ENCODE measurements around the gene DISP3.

The DISP3 gene

GRCh38 chr1:11529763-11530730 lies 51.1 kb downstream of the DISP3 start:
- DNase-seq: no peak

GRCh38 chr1:11530731-11531311 lies 51.9 kb downstream of the DISP3 start:
- DNase-seq: no peak

GRCh38 chr1:11531314-11531870 lies 52.4 kb downstream of the DISP3 start:
- DNase-seq: no peak

- no peak for DNase-seq
Measured at GRCh38 chr1:11531943-11532342, 53.0 kb downstream of the DISP3 start.

- no peak for DNase-seq
Measured at GRCh38 chr1:11533790-11534787, 55.1 kb downstream of the DISP3 start.

GRCh38 chr1:11534846-11535245 lies 55.9 kb downstream of the DISP3 start:
- DNase-seq: no peak

- no peak for DNase-seq
Measured at GRCh38 chr1:11535316-11535715, 56.4 kb downstream of the DISP3 start.

GRCh38 chr1:11535761-11536572 lies 57.0 kb downstream of the DISP3 start:
- no peak for DNase-seq

- no peak for DNase-seq
Measured at GRCh38 chr1:11536573-11537379, 57.8 kb downstream of the DISP3 start.

- no peak for DNase-seq
Measured at GRCh38 chr1:11537380-11537764, 58.4 kb downstream of the DISP3 start.

GRCh38 chr1:11537854-11538591 lies 59.1 kb downstream of the DISP3 start:
- no peak for DNase-seq

GRCh38 chr1:11538886-11539285 lies 59.9 kb downstream of the DISP3 start:
- no peak for DNase-seq

GRCh38 chr1:11539850-11540772 lies 61.2 kb downstream of the DISP3 start:
- DNase-seq: no peak

GRCh38 chr1:11540773-11541160 lies 61.8 kb downstream of the DISP3 start:
- DNase-seq: no peak

- DNase-seq: no peak
Measured at GRCh38 chr1:11541236-11541635, 62.3 kb downstream of the DISP3 start.

GRCh38 chr1:11541956-11542355 lies 63.0 kb downstream of the DISP3 start:
- no peak for DNase-seq

GRCh38 chr1:11543392-11543791 lies 64.4 kb downstream of the DISP3 start:
- DNase-seq: no peak

- no peak for DNase-seq
Measured at GRCh38 chr1:11543796-11544195, 64.8 kb downstream of the DISP3 start.

GRCh38 chr1:11546456-11546855 lies 67.5 kb downstream of the DISP3 start:
- no peak for DNase-seq
